Duodenal mucosa (tissue), 2 donors: Measurements from ENCODE around the gene CELF4.

Source experiments
- H3K27ac ChIP-seq: one replicate; pipeline ENCODE4 v1.7.0; 2013; ENCODE audit warnings: low read depth, low read length
- H3K27me3 ChIP-seq, 2 donors: one replicate each; pipeline ENCODE4 v1.7.0; 2013; ENCODE audit warnings: low read length in 2 of 2, control low read depth in 1 of 2; ENCODE audit not compliant: insufficient read depth in 2 of 2, control insufficient read depth in 1 of 2
- H3K36me3 ChIP-seq, 2 donors: one replicate each; pipeline ENCODE4 v1.7.0; 2013; ENCODE audit warnings: low read length in 2 of 2, control low read depth in 1 of 2; ENCODE audit not compliant: insufficient read depth in 2 of 2, control insufficient read depth in 1 of 2
- H3K4me1 ChIP-seq, 2 donors: one replicate each; pipeline ENCODE4 v1.7.0; 2013; ENCODE audit warnings: low read length in 2 of 2, control low read depth in 1 of 2; ENCODE audit not compliant: insufficient read depth in 2 of 2, control insufficient read depth in 1 of 2
- H3K4me3 ChIP-seq, 2 donors: one replicate each; pipeline ENCODE4 v1.7.0; 2013; ENCODE audit warnings: low read length in 2 of 2, low read depth in 1 of 2
- H3K9ac ChIP-seq, 2 donors: one replicate each; pipeline ENCODE4 v1.7.0; 2013; ENCODE audit warnings: low read length in 2 of 2, low read depth in 1 of 2
- H3K9me3 ChIP-seq, 2 donors: one replicate each; pipeline ENCODE4 v1.7.0; 2013; ENCODE audit warnings: low read length in 2 of 2, control low read depth in 1 of 2; ENCODE audit not compliant: control insufficient read depth in 1 of 2

Gene CELF4

DNA sequence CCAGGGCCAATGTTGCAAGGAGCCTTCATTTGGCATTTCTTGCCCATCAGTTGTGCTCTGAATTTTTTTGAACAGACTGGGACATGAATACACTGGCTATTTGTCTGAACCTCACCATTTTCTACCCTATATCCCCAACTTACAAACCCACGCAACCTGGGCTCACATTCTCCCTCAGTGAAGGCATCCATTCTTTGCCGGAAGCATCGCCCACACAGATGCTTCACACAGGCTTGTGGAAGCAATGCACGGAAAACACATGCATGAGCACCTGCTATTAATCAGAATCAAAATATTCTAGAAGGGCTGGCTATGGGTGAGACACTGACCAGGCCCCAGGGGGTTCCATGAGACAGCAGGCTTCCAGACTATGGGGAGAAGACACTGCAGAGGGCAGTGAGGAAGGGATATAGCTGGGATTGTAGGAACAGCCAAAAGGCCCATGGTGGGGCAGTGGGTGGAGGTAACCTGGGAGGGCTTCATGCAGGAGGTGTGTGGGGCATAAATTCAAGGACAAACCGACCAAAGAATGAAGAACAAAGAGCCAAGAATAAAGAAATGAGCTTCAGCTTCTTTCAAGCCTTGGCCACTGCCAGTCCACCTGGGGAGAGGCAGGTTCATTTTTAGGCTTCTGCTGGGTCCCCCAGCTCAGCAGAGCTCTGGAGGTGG, 261.5 kb downstream of the CELF4 start:
- Histone ChIP-seq H3K36me3 (no peaks in the 10 kb centered on the region), H3K4me1 (peaks cover 3 to 9% of the 10 kb centered on the region in 2 donors), H3K27me3 (no peaks in the 10 kb centered on the region), H3K9me3 (no peaks in the 10 kb centered on the region), H3K27ac (no peak overlapping the region), H3K4me3 (no peak overlapping the region), H3K9ac (no peak overlapping the region)

DNA sequence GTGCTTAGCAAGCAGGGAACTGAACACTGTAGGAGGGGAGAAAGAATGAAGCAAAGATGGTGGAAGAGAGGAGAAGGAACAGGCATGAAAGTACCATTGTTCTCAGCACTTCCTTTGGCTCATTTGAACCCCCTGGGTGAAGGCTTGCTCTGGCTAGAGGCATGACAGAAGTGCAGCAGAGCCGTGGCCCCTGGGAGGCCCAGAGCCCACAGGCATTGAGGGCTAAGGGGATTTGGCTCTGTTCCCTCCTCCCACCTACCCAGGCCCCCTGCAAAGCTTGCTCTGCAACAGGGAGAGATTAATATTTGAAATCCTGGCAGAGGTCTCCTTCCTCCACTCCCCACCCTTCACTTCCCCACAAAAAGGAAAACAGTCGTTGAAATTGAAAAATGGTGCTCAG, 262.6 kb downstream of the CELF4 start:
- no peak overlapping the region for H3K27ac ChIP-seq
- no peaks in the 10 kb centered on the region for H3K27me3 ChIP-seq
- H3K4me3 ChIP-seq = no peak overlapping the region
- no peaks in the 10 kb centered on the region for H3K9me3 ChIP-seq
- H3K36me3 ChIP-seq = no peaks in the 10 kb centered on the region
- H3K9ac ChIP-seq = no peak overlapping the region
- H3K4me1 ChIP-seq = peaks cover 8 to 14% of the 10 kb centered on the region in 2 donors

GRCh38 chr18:37302519-37302918, 263.1 kb downstream of the CELF4 start:
- no peak overlapping the region for H3K9ac ChIP-seq
- no peaks in the 10 kb centered on the region for H3K36me3 ChIP-seq
- H3K4me1 ChIP-seq = peaks cover 8 to 14% of the 10 kb centered on the region in 2 donors
- no peaks in the 10 kb centered on the region for H3K9me3 ChIP-seq
- no peak overlapping the region for H3K4me3 ChIP-seq
- H3K27me3 ChIP-seq = no peaks in the 10 kb centered on the region
- H3K27ac ChIP-seq = no peak overlapping the region

GRCh38 chr18:37299471-37300304, 265.9 kb downstream of the CELF4 start:
- Histone ChIP-seq H3K9ac (no peak overlapping the region), H3K4me3 (no peak overlapping the region), H3K4me1 (peaks cover 8 to 14% of the 10 kb centered on the region in 2 donors), H3K27me3 (no peaks in the 10 kb centered on the region), H3K27ac (no peak overlapping the region), H3K36me3 (no peaks in the 10 kb centered on the region), H3K9me3 (no peaks in the 10 kb centered on the region)

DNA sequence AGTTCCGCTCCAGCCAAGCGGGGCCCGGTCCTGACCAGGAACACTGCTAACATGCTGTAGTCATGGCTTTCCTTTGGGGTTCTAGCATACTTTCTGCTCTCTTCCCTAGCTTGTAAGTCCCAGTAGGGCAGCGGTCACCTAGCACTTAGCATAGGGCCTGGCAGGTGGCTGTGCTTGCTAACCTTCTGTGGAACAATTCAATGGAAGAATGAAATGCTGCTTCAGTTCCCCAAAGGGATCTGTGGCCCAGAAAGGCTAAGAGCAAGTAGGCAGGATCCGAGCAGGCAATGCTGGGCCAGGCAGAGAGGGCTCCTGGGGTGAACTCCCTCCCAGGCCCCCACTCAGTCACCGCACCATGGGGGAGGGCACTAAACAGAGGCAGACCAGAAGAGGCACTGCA, 266.8 kb downstream of the CELF4 start:
- no peak overlapping the region for H3K4me3 ChIP-seq
- no peaks in the 10 kb centered on the region for H3K36me3 ChIP-seq
- H3K27ac ChIP-seq = no peak overlapping the region
- H3K27me3 ChIP-seq = no peaks in the 10 kb centered on the region
- no peak overlapping the region for H3K9ac ChIP-seq
- H3K9me3 ChIP-seq = no peaks in the 10 kb centered on the region
- H3K4me1 ChIP-seq = peaks cover 8 to 14% of the 10 kb centered on the region in 2 donors

DNA sequence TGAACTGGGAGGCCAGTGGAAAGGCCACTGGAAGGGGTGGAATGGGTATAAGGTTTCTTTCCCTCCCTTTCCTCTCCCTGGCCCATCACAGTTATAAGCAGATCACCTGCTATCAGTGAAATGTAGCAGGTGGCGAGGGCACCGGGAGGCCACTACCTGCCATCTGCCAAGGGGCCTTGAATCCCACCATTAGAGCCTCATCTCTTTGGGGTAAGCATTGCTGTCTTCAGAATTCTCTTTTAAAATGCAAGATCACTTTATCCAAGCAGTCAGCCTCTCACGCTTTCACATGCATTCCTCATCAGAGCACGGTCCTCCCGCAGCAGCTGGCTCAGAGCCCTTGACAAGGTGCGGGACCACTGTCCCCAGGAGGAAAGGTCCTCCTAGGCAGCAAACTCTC, 268.5 kb downstream of the CELF4 start:
- peaks cover 8 to 14% of the 10 kb centered on the region in 2 donors for H3K4me1 ChIP-seq
- H3K27ac ChIP-seq = no peak overlapping the region
- no peak overlapping the region for H3K4me3 ChIP-seq
- H3K9ac ChIP-seq = no peak overlapping the region
- no peaks in the 10 kb centered on the region for H3K36me3 ChIP-seq
- no peaks in the 10 kb centered on the region for H3K9me3 ChIP-seq
- no peaks in the 10 kb centered on the region for H3K27me3 ChIP-seq

- Histone ChIP-seq H3K36me3 (no peaks in the 10 kb centered on the region), H3K4me3 (no peak overlapping the region), H3K27me3 (no peaks in the 10 kb centered on the region), H3K9ac (no peak overlapping the region), H3K9me3 (no peaks in the 10 kb centered on the region), H3K27ac (no peak overlapping the region), H3K4me1 (peaks cover 8 to 13% of the 10 kb centered on the region in 2 donors)
Measured at GRCh38 chr18:37294951-37295350, 270.6 kb downstream of the CELF4 start.

- Histone ChIP-seq H3K9ac (no peak overlapping the region), H3K36me3 (no peaks in the 10 kb centered on the region), H3K27ac (no peak overlapping the region), H3K4me1 (no peaks in the 10 kb centered on the region), H3K9me3 (no peaks in the 10 kb centered on the region), H3K27me3 (no peaks in the 10 kb centered on the region), H3K4me3 (no peak overlapping the region)
Measured at GRCh38 chr18:37293359-37293758, 272.2 kb downstream of the CELF4 start.

- Histone ChIP-seq H3K9ac (no peak overlapping the region), H3K36me3 (no peaks in the 10 kb centered on the region), H3K27ac (no peak overlapping the region), H3K9me3 (no peaks in the 10 kb centered on the region), H3K4me1 (no peaks in the 10 kb centered on the region), H3K27me3 (no peaks in the 10 kb centered on the region), H3K4me3 (no peak overlapping the region)
Measured at GRCh38 chr18:37289423-37289822, 276.2 kb downstream of the CELF4 start.

DNA sequence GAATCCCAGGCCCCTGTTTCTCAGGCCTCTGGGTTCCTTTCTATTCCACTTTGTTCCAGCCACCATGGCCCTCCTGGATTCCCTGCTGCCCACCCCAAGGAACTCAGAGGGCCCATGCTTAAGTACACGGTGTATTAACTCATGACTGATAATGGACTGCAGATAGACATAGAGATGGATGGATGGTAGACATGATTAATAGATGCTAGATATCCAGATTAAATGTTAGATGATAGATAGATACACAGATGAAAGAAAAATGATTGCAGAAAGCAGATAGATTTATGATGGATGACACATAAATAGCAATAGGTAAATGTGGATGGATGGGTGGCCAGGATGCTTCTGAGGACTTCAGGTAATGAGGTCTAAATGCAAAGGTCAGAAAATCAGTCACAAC, 278.0 kb downstream of the CELF4 start:
- Histone ChIP-seq H3K4me1 (no peaks in the 10 kb centered on the region), H3K9ac (no peak overlapping the region), H3K27ac (no peak overlapping the region), H3K36me3 (no peaks in the 10 kb centered on the region), H3K4me3 (no peak overlapping the region), H3K27me3 (no peaks in the 10 kb centered on the region), H3K9me3 (no peaks in the 10 kb centered on the region)
